ENCODE results near the gene VWA2. TPM values are rescaled to one million over a fixed set of nuclear protein-coding genes. Genes with fewer than 3 reads are reported as not detected.

Gene VWA2
- total RNA-seq, 2 donors from 2014 or later: 1.7 to 2.0 TPM

GRCh38 chr10:114221235-114221634 is 17.8 kb upstream of the VWA2 start:
- Histone ChIP-seq H3K27me3 (ENCODE audit: control insufficient read depth, insufficient read depth, low read length, poor library complexity, severe bottlenecking) (no peaks in the 10 kb centered on the region), H3K9ac (ENCODE audit: extremely low read depth, low read length, poor library complexity, severe bottlenecking) (no peak overlapping the region), H3K4me3 (ENCODE audit: low read length) (no peak overlapping the region), H3K36me3 (ENCODE audit: control insufficient read depth, insufficient read depth, low read length) (no peaks in the 10 kb centered on the region), H3K9me3 (ENCODE audit: control insufficient read depth, low read length) (no peaks in the 10 kb centered on the region), H3K27ac (ENCODE audit: low read depth, low read length) (no peak overlapping the region), H3K4me1 (ENCODE audit: control insufficient read depth, insufficient read depth, low read length) (no peaks in the 10 kb centered on the region)
- H3K27me3 Mint-ChIP-seq (ENCODE audit: insufficient read depth): no peaks in the 10 kb centered on the region
- no peaks in the 10 kb centered on the region for H3K4me1 Mint-ChIP-seq
- no peak overlapping the region for H3K27ac Mint-ChIP-seq
- H3K36me3 Mint-ChIP-seq (ENCODE audit: low read depth): no peaks in the 10 kb centered on the region
- WGBS, 2 experiments (ENCODE audit: insufficient coverage in 1 of 2, insufficient read length in 1 of 2): 84 to 97% methylated on average over 3 to 4 of the region's 4 CpGs
- H3K9me3 Mint-ChIP-seq: no peaks in the 10 kb centered on the region
- DNase-seq: no peak
- TF ChIP-seq CTCF (conservative IDR thresholded peaks at IDR 0.05): no peak
- no peak overlapping the region for H3K4me3 Mint-ChIP-seq

GRCh38 chr10:114223066-114223465 is 16.0 kb upstream of the VWA2 start:
- Histone ChIP-seq H3K9ac (ENCODE audit: extremely low read depth, low read length, poor library complexity, severe bottlenecking) (no peak overlapping the region), H3K4me3 (ENCODE audit: low read length) (no peak overlapping the region), H3K9me3 (ENCODE audit: control insufficient read depth, low read length) (no peaks in the 10 kb centered on the region), H3K36me3 (ENCODE audit: control insufficient read depth, insufficient read depth, low read length) (no peaks in the 10 kb centered on the region), H3K27ac (ENCODE audit: low read depth, low read length) (no peak overlapping the region), H3K4me1 (ENCODE audit: control insufficient read depth, insufficient read depth, low read length) (no peaks in the 10 kb centered on the region), H3K27me3 (ENCODE audit: control insufficient read depth, insufficient read depth, low read length, poor library complexity, severe bottlenecking) (no peaks in the 10 kb centered on the region)
- WGBS, 2 experiments (ENCODE audit: insufficient coverage in 1 of 2, insufficient read length in 1 of 2): 74 to 79% methylated on average over 3 to 4 of the region's 4 CpGs
- no peak overlapping the region for H3K4me3 Mint-ChIP-seq
- TF ChIP-seq CTCF (conservative IDR thresholded peaks at IDR 0.05): no peak
- H3K9me3 Mint-ChIP-seq: no peaks in the 10 kb centered on the region
- no peaks in the 10 kb centered on the region for H3K36me3 Mint-ChIP-seq (ENCODE audit: low read depth)
- no peak for DNase-seq
- no peaks in the 10 kb centered on the region for H3K4me1 Mint-ChIP-seq
- no peaks in the 10 kb centered on the region for H3K27me3 Mint-ChIP-seq (ENCODE audit: insufficient read depth)
- H3K27ac Mint-ChIP-seq: no peak overlapping the region

GRCh38 chr10:114228156-114228555 is 10.9 kb upstream of the VWA2 start:
- no peak for DNase-seq
- TF ChIP-seq CTCF (conservative IDR thresholded peaks at IDR 0.05): no peak
- H3K4me3 ChIP-seq (ENCODE audit: low read length): no peak overlapping the region
- Mint-ChIP-seq H3K27me3 (ENCODE audit: insufficient read depth) (no peaks in the 10 kb centered on the region), H3K4me1 (no peaks in the 10 kb centered on the region), H3K4me3 (no peak overlapping the region), H3K36me3 (ENCODE audit: low read depth) (no peaks in the 10 kb centered on the region), H3K27ac (no peak overlapping the region), H3K9me3 (no peaks in the 10 kb centered on the region)
- WGBS, 2 experiments (ENCODE audit: insufficient coverage in 1 of 2, insufficient read length in 1 of 2): 74 to 75% methylated on average over 2 to 3 of the region's 3 CpGs
- H3K4me1 ChIP-seq (ENCODE audit: control insufficient read depth, insufficient read depth, low read length): no peaks in the 10 kb centered on the region
- no peak overlapping the region for H3K27ac ChIP-seq (ENCODE audit: low read depth, low read length)
- H3K36me3 ChIP-seq (ENCODE audit: control insufficient read depth, insufficient read depth, low read length): no peaks in the 10 kb centered on the region
- H3K9ac ChIP-seq (ENCODE audit: extremely low read depth, low read length, poor library complexity, severe bottlenecking): no peak overlapping the region
- no peaks in the 10 kb centered on the region for H3K9me3 ChIP-seq (ENCODE audit: control insufficient read depth, low read length)
- no peaks in the 10 kb centered on the region for H3K27me3 ChIP-seq (ENCODE audit: control insufficient read depth, insufficient read depth, low read length, poor library complexity, severe bottlenecking)
